Endothelial cell (in vitro differentiated cells): ENCODE measurements around the gene CFAP410. TPM values are rescaled to one million over a fixed set of nuclear protein-coding genes. Genes with fewer than 3 reads are reported as not detected.

ENCODE experiments used
- DNase-seq: peaks from one replicate; pipeline ENCODE4 v3.0.0; 2021; ENCODE audit warnings: low spot score
- H3K27ac Mint-ChIP-seq: one replicate; pipeline ENCODE4 v1.8.0; 2021; ENCODE audit warnings: mixed read lengths, inconsistent platforms; ENCODE audit not compliant: unreplicated experiment
- H3K27me3 Mint-ChIP-seq: one replicate; pipeline ENCODE4 v1.8.0; 2021; ENCODE audit warnings: mild to moderate bottlenecking, moderate library complexity, mixed read lengths, inconsistent platforms; ENCODE audit not compliant: unreplicated experiment
- H3K36me3 Mint-ChIP-seq: one replicate; pipeline ENCODE4 v1.8.0; 2021; ENCODE audit warnings: mild to moderate bottlenecking, low read depth, mixed read lengths, inconsistent platforms; ENCODE audit not compliant: unreplicated experiment
- H3K4me1 Mint-ChIP-seq: one replicate; pipeline ENCODE4 v1.8.0; 2021; ENCODE audit warnings: mild to moderate bottlenecking, mixed read lengths, inconsistent platforms; ENCODE audit not compliant: unreplicated experiment
- H3K4me3 Mint-ChIP-seq: one replicate; pipeline ENCODE4 v1.8.0; 2021; ENCODE audit warnings: mild to moderate bottlenecking, mixed read lengths, inconsistent platforms; ENCODE audit not compliant: unreplicated experiment
- H3K9me3 Mint-ChIP-seq: one replicate; pipeline ENCODE4 v1.8.0; 2021; ENCODE audit warnings: mixed read lengths, inconsistent platforms; ENCODE audit not compliant: unreplicated experiment
- CTCF ChIP-seq: fragments of 200-600 bp; sonication (generic); IDR thresholded peaks from one replicate; pipeline ENCODE4 v1.5.0; 2021; ENCODE audit warnings: antibody characterized with exemption; ENCODE audit not compliant: unreplicated experiment
- total RNA-seq: library from RNA; stranded (reverse); fragmentation: NEBNext Ultra II Directional; extraction: Animal tissue kit (Norgen Biotek cat#: 25700); gene quantifications from one replicate; pipeline ENCODE4 v1.2.1, GENCODE V29; 2021; ENCODE audit not compliant: unreplicated experiment

Gene CFAP410
- total RNA-seq, 1 donor from 2014 or later, result 12.2 TPM

- H3K27ac Mint-ChIP-seq, result no peak overlapping the region
- no peak for TF ChIP-seq CTCF
- H3K4me3 Mint-ChIP-seq, result no peak overlapping the region
Measured at GRCh38 chr21:44330698-44331097, 8.5 kb downstream of the CFAP410 start.

GRCh38 chr21:44329971-44330681 is 9.1 kb downstream of the CFAP410 start:
- no peak for TF ChIP-seq CTCF
- H3K9me3 Mint-ChIP-seq, result no peaks in the 10 kb centered on the region

More at GRCh38 chr21:44330698-44331097, 8.5 kb downstream of the CFAP410 start:
- no peak for DNase-seq
- no peaks in the 10 kb centered on the region for H3K9me3 Mint-ChIP-seq
- peaks cover 18% of the 10 kb centered on the region for H3K27me3 Mint-ChIP-seq
- H3K36me3 Mint-ChIP-seq, result peaks cover 3% of the 10 kb centered on the region
- no peaks in the 10 kb centered on the region for H3K4me1 Mint-ChIP-seq

GRCh38 chr21:44329086-44329889 is 9.9 kb downstream of the CFAP410 start:
- no peak for DNase-seq
- no peak for TF ChIP-seq CTCF
- H3K4me1 Mint-ChIP-seq, result no peaks in the 10 kb centered on the region
- H3K27me3 Mint-ChIP-seq, result peaks cover 18% of the 10 kb centered on the region
- H3K9me3 Mint-ChIP-seq, result no peaks in the 10 kb centered on the region
- H3K27ac Mint-ChIP-seq, result peak overlapping the region; percentile 36
- no peak overlapping the region for H3K4me3 Mint-ChIP-seq
- peaks cover 3% of the 10 kb centered on the region for H3K36me3 Mint-ChIP-seq

More at GRCh38 chr21:44329971-44330681, 9.1 kb downstream of the CFAP410 start:
- Mint-ChIP-seq H3K4me3 (no peak overlapping the region), H3K4me1 (no peaks in the 10 kb centered on the region), H3K27ac (peak overlapping the region; percentile 36), H3K36me3 (peaks cover 3% of the 10 kb centered on the region), H3K27me3 (peaks cover 18% of the 10 kb centered on the region)
- DNase-seq, result no peak

GRCh38 chr21:44328242-44328895 is 10.8 kb downstream of the CFAP410 start:
- DNase-seq, result no peak
- Mint-ChIP-seq H3K4me1 (no peaks in the 10 kb centered on the region), H3K9me3 (no peaks in the 10 kb centered on the region), H3K27ac (no peak overlapping the region), H3K4me3 (no peak overlapping the region), H3K27me3 (peaks cover 18% of the 10 kb centered on the region), H3K36me3 (peaks cover 3% of the 10 kb centered on the region)
- no peak for TF ChIP-seq CTCF
